ENCODE measurements around the gene NAB1. TPM values are rescaled to one million over a fixed set of nuclear protein-coding genes. Genes with fewer than 3 reads are reported as not detected.
A peak's percentile ranks its signal among the peaks of the same experiment; 100 is the strongest.
"Not testable (repeated sequence)": the region's sequence is repeated elsewhere in the genome, so short reads cannot be mapped to it uniquely, and the experiment has no call there.

The NAB1 gene
- 10 to 100 TPM; 24.9 to 33.3 TPM for total RNA-seq

- Mint-ChIP-seq H3K27ac (peak within 1 kb of the TSS; percentile 95), H3K9me3 (no peaks in the 10 kb centered on the region), H3K4me1 (peaks cover 35% of the 10 kb centered on the region), H3K36me3 (peaks cover 9% of the 10 kb centered on the region), H3K4me3 (peak within 1 kb of the TSS; percentile 95), H3K27me3 (no peaks in the 10 kb centered on the region)
- peak; percentile 71 for DNase-seq
These were observed at the start of gene NAB1 for GRCh38 chr2:190649035-190649797. TSS of gene NAB1 (plus strand) at chr2:190649083. CDS start at chr2:190659177, 10,094 bp downstream.

GRCh38 chr2:190599546-190600220, 49.2 kb upstream of the NAB1 start:
- Mint-ChIP-seq H3K27ac (no peak overlapping the region), H3K27me3 (no peaks in the 10 kb centered on the region), H3K4me3 (no peak overlapping the region), H3K9me3 (peaks cover 3% of the 10 kb centered on the region), H3K36me3 (peaks cover 2% of the 10 kb centered on the region), H3K4me1 (peaks cover 13% of the 10 kb centered on the region)
- no peak for DNase-seq

GRCh38 chr2:190600293-190601103, 48.4 kb upstream of the NAB1 start:
- Mint-ChIP-seq H3K27me3 (no peaks in the 10 kb centered on the region), H3K36me3 (no peaks in the 10 kb centered on the region), H3K9me3 (peaks cover under 1% of the 10 kb centered on the region), H3K4me3 (no peak overlapping the region), H3K27ac (no peak overlapping the region), H3K4me1 (peaks cover 13% of the 10 kb centered on the region)
- DNase-seq: no peak

GRCh38 chr2:190603374-190603773, 45.5 kb upstream of the NAB1 start:
- Mint-ChIP-seq H3K36me3 (no peaks in the 10 kb centered on the region), H3K4me1 (peaks cover 13% of the 10 kb centered on the region), H3K9me3 (no peaks in the 10 kb centered on the region), H3K27ac (peak overlapping the region; percentile 15), H3K27me3 (no peaks in the 10 kb centered on the region), H3K4me3 (no peak overlapping the region)
- no peak for DNase-seq

GRCh38 chr2:190607014-190607597, 41.8 kb upstream of the NAB1 start:
- Mint-ChIP-seq H3K9me3 (no peaks in the 10 kb centered on the region), H3K27ac (no peak overlapping the region), H3K27me3 (no peaks in the 10 kb centered on the region)

GRCh38 chr2:190607657-190608357, 41.1 kb upstream of the NAB1 start:
- Mint-ChIP-seq H3K9me3 (no peaks in the 10 kb centered on the region), H3K36me3 (peaks cover 3% of the 10 kb centered on the region), H3K4me1 (no peaks in the 10 kb centered on the region), H3K27me3 (no peaks in the 10 kb centered on the region), H3K4me3 (no peak overlapping the region), H3K27ac (no peak overlapping the region)
- no peak for DNase-seq

More at GRCh38 chr2:190607014-190607597, 41.8 kb upstream of the NAB1 start:
- Mint-ChIP-seq H3K4me3 (no peak overlapping the region), H3K4me1 (no peaks in the 10 kb centered on the region), H3K36me3 (peaks cover 3% of the 10 kb centered on the region)
- DNase-seq: no peak

GRCh38 chr2:190608863-190609262, 40.0 kb upstream of the NAB1 start:
- H3K9me3 Mint-ChIP-seq, H3K36me3 Mint-ChIP-seq, H3K4me3 Mint-ChIP-seq, H3K27me3 Mint-ChIP-seq, H3K27ac Mint-ChIP-seq, DNase-seq, H3K4me1 Mint-ChIP-seq: not testable (repeated sequence)

- H3K27me3 Mint-ChIP-seq, H3K36me3 Mint-ChIP-seq, H3K4me1 Mint-ChIP-seq, DNase-seq, H3K9me3 Mint-ChIP-seq, H3K27ac Mint-ChIP-seq, H3K4me3 Mint-ChIP-seq: not testable (repeated sequence)
These were observed 39.5 kb upstream of the NAB1 start for GRCh38 chr2:190609397-190609796.

GRCh38 chr2:190610528-190610927, 38.4 kb upstream of the NAB1 start:
- H3K4me1 Mint-ChIP-seq, H3K27me3 Mint-ChIP-seq, H3K9me3 Mint-ChIP-seq: not testable (repeated sequence)

GRCh38 chr2:190615555-190616200, 33.2 kb upstream of the NAB1 start:
- Mint-ChIP-seq H3K27me3 (no peaks in the 10 kb centered on the region), H3K9me3 (peaks cover 2% of the 10 kb centered on the region), H3K4me1 (no peaks in the 10 kb centered on the region), H3K27ac (no peak overlapping the region), H3K4me3 (no peak overlapping the region), H3K36me3 (no peaks in the 10 kb centered on the region)
- DNase-seq: no peak

More at GRCh38 chr2:190610528-190610927, 38.4 kb upstream of the NAB1 start:
- not testable (repeated sequence) for H3K4me3 Mint-ChIP-seq, DNase-seq, H3K27ac Mint-ChIP-seq, H3K36me3 Mint-ChIP-seq

GRCh38 chr2:190618030-190618429, 30.9 kb upstream of the NAB1 start:
- H3K4me3 Mint-ChIP-seq: no peak overlapping the region
- H3K9me3 Mint-ChIP-seq: peaks cover 2% of the 10 kb centered on the region
- H3K36me3 Mint-ChIP-seq: no peaks in the 10 kb centered on the region
- no peaks in the 10 kb centered on the region for H3K4me1 Mint-ChIP-seq
- no peak overlapping the region for H3K27ac Mint-ChIP-seq
- DNase-seq: no peak
- no peaks in the 10 kb centered on the region for H3K27me3 Mint-ChIP-seq

- no peak for DNase-seq
- Mint-ChIP-seq H3K27me3 (no peaks in the 10 kb centered on the region), H3K9me3 (peaks cover 3% of the 10 kb centered on the region), H3K4me3 (no peak overlapping the region), H3K36me3 (no peaks in the 10 kb centered on the region), H3K4me1 (peaks cover 20% of the 10 kb centered on the region), H3K27ac (no peak overlapping the region)
These were observed 23.2 kb upstream of the NAB1 start for GRCh38 chr2:190625691-190626090.

GRCh38 chr2:190626641-190627210, 22.2 kb upstream of the NAB1 start:
- H3K27me3 Mint-ChIP-seq: no peaks in the 10 kb centered on the region
- H3K4me3 Mint-ChIP-seq: no peak overlapping the region
- H3K36me3 Mint-ChIP-seq: no peaks in the 10 kb centered on the region
- no peak for DNase-seq
- no peak overlapping the region for H3K27ac Mint-ChIP-seq
- H3K9me3 Mint-ChIP-seq: peaks cover 3% of the 10 kb centered on the region
- peaks cover 20% of the 10 kb centered on the region for H3K4me1 Mint-ChIP-seq
